Hematopoietic multipotent progenitor cell treated with erythropoietin and hydrocortisone succinate and interleukin-3 and kit ligand, for 4 days (in vitro differentiated cells): ENCODE measurements around the gene REEP2.
A peak's percentile ranks its signal among the peaks of the same experiment; 100 is the strongest.
"Not testable (repeated sequence)": the region's sequence is repeated elsewhere in the genome, so short reads cannot be mapped to it uniquely, and the experiment has no call there.

Source experiments
- DNase-seq: peaks from one replicate; pipeline ENCODE4 v3.0.0-alpha.2; 2015

Gene REEP2, protein sequence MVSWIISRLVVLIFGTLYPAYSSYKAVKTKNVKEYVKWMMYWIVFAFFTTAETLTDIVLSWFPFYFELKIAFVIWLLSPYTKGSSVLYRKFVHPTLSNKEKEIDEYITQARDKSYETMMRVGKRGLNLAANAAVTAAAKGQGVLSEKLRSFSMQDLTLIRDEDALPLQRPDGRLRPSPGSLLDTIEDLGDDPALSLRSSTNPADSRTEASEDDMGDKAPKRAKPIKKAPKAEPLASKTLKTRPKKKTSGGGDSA

DNA sequence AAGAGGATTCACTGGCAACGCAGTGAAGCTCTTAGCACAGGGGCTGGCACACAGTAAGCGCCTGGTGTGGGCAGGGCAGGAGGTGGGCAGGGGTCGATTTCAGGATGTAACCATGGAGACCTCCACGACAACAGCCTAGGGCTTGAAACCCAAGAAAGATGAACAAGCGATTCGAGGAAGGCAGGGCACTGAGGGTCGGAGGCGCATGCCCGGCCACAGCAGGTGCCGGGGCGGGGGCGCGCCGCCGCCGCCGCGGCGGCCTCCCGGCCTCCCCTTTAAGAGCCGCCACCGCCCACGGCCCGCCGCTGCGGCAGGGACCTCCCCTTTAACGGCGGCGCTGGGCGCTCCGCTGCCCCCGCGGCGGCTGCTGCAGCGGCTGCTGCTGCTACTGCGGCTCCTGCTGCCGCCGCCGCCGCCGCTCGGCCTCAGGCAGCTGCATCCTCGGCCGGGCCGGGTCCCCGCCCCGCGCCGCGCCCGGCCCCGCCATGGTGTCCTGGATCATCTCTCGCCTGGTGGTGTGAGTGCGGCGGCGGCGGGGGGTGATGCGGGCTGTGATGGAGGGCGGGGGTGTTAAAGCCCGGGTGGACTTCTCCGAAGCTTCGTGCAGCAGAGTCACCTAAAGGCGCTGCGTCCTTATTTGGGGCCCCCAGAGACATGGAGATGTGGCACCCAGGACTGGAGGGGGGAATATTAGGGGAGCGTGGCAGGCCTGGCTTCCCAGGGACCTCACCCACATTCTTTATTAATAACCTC is at the start of gene REEP2:
TSS of gene REEP2 (plus strand) at position 334 of the 753 bp plus-strand sequence. CDS start at position 486, 152 bp downstream.
- DNase-seq = peak; percentile 78

DNA sequence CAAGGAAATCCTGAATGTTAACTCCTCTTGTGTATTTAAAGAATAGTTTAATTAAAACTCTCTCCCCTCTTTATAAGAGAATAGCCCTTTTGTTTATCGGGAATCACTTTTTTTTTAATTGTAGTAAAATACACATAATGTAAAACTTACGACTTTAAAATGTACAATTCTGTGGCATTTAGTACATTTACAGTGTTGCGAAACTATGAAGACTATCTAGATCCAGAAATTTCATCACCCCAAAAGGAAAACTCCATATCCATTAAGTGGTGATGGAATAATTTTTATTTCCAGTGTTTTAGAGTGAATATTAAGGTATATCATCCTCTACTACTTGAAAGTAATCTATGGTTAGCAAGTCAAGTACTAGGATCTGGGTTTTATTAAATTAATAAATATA is 49.5 kb upstream of the REEP2 start:
- no peak for DNase-seq

DNA sequence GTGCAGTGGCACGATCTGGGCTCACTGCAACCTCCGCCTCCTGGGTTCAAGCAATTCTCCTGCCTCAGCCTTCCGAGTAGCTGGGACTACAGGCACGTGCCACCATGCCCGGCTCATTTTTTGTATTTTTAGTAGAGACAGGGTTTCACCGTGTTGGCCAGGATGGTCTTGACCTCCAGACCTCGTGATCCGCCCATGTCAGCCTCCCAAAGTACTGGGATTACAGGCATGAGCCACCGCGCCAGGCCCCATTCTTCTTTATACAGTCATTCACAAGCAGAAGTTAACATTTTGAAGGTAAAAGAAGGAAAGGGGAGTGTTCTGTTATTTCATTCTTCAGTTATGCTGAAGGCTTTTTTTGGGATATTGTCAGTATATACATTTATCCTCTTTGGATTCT is 48.9 kb upstream of the REEP2 start:
- not testable (repeated sequence) for DNase-seq

DNA sequence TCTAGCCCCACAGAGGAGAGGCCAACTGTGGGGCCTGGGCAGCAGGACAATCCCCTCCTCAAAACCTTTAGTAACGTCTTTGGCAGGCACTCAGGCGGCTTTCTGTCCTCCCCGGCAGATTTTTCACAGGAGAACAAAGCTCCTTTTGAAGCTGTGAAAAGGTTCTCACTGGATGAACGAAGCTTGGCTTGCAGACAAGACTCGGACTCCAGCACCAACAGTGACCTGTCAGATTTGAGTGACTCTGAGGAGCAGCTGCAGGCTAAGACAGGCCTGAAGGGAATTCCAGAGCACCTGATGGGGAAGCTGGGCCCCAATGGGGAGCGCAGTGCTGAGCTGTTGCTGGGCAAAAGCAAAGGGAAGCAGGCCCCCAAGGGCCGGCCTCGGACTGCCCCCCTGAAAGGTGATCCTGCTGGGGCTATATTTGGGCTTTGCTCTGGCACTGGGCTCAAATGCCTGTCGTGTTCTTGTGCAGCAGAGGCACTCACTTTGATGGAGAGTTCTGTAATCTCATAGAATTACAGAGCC is 46.9 kb upstream of the REEP2 start:
- no peak for DNase-seq

DNA sequence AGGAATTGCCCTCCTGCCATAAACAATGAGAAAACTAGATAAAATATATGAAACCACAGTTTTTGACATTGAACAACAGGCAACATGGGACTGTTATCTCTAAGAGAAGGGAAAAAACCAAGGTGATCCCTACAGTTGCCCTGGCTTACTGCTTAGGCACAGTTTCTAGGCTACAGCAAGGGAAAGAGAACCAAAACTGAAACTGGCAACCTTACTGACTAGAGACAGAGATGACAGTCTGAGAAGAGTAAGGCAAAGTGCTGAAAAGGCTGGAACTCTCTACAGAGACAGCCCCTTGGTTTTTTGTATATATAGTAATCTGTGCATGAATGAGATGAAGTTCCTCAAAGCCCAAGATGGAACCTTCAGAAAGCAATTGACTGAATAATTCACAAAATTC is 36.2 kb upstream of the REEP2 start:
- no peak for DNase-seq

DNA sequence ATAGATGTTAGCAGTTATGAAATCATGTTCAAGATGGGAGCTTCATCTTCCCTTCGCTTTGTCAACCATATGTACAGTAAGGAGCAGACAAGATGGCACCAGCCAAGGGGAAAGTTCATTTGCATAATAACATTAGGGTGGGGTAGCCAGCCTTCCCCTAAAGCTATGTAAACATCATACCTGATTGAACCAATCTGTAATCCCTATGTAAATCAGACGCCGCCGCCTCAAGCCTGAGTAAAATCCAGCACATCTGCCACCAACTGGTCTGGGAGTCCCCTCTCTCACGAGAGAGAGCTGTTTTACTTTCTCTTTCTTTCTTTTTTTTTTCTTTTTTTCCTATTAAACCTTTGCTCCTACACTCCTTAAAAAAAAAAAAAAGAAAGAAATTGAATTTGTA is 30.8 kb upstream of the REEP2 start:
- no peak for DNase-seq

DNA sequence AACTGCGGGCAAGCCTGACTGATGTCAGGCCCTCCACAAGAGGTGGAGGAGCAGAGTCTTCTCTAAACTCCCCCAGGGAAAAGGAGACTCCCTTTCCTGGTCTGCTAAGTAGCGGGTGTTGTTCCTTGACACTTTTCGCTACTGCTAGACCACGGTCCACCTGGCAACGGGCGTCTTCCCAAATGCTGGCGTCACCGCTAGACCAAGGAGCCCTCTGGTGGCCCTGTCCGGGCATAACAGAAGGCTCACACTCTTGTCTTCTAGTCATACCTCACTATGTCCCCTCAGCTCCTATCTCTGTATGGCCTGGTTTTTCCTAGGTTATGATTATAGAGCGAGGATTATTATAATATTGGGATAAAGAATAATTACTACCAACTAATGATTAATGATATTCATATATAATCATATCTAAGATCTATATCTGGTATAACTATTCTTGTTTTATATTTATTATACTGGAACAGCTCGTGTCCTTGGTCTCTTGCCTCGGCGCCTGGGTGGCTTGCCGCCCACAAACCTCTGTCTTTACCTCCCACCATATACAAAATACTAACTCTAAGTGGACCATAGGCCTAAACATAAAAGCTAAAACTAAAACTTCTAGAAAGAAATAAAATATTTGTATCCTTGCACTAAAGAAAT is 27.7 kb upstream of the REEP2 start:
- peak; percentile 59 for DNase-seq

DNA sequence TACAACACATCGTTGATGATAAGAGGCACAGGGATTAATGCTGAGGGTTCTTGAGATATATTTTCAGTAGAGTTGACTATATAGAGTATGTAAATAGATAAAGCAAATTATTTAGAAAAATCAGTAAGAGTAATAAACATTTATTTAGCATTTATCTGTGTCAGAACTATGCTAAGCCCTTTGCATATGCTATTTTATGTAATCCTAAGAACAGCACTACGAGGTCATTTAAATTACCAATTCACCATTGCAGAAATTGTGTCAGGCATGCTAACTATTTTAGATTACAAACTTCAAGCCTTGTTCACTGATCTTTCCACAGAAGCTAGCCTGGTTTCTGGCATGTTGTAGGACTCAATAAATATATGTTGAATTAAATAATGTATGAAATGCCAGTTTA is 20.4 kb upstream of the REEP2 start:
- no peak for DNase-seq

DNA sequence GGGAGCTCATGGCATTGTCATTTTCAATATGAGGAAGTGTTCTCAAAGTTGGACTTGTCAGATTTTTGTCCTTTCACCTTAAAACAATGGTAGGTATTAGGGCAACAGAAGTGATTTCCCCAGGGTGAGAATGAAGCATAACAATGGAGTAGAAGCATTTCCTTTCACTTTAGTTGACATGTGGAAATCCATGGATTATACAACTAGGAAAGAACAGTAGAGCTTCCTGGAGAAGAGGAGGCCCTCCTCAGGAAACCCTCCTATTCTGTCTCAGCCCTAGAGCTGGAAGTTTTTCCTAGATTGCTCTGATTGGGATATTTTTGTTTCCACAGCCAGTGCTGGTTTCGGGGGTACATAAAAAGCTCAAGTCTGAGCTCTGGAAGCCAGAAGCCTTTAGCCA is 13.8 kb upstream of the REEP2 start:
- DNase-seq = no peak

DNA sequence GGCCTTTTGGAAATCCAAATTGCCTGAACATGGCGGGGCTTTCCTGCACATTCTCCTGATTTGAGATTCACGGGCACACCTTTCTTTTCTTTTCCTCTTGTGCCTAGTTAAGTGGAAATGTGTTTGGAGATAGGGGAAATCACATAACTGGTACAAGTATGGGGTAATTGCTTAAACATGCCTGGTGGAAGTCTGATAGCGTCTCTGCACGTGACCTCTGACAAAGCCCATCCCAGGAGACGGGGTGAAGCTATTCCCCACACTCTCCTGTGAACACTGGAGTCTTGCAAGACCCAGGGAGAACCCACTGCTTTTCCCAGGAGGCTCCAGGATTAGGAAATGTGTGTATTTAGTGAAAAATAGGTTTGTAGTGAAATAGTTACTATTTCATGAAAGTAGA is 2.9 kb upstream of the REEP2 start:
- no peak for DNase-seq

DNA sequence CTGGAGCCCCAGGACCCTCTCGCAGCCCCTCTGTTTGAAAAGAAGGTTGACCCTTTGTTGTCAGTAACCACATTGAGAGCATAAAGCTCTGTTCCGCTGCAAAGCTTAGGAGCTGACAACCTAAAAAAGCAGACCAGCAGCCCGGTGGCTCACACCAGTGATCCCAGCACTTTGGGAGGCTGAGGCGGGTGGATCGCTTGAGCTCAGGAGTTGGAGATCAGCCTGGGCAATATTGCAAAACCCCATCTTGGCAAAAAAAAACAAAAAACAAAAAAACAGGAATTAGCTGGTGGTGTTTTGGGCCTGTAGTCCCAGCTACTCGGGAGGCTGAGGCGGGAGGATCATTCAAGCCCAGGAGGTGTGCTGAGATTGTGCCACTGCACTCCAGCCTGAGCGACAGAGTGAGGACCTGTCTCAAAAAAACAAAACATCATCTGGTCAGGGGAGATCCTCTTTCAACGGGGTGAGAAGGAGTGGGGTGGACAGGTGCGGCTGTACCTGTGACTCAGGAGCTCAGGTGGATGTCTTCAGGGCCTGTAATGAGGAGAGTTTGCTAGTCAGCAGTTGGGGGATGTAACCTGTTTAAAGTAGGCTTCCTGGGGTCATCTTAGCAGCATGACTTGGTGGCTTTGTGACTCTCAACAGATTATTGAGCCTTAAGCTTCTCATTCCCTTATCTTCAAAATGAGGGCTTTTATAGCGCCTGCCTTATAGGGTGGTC is 694 bp upstream of the REEP2 start:
- DNase-seq = no peak

DNA sequence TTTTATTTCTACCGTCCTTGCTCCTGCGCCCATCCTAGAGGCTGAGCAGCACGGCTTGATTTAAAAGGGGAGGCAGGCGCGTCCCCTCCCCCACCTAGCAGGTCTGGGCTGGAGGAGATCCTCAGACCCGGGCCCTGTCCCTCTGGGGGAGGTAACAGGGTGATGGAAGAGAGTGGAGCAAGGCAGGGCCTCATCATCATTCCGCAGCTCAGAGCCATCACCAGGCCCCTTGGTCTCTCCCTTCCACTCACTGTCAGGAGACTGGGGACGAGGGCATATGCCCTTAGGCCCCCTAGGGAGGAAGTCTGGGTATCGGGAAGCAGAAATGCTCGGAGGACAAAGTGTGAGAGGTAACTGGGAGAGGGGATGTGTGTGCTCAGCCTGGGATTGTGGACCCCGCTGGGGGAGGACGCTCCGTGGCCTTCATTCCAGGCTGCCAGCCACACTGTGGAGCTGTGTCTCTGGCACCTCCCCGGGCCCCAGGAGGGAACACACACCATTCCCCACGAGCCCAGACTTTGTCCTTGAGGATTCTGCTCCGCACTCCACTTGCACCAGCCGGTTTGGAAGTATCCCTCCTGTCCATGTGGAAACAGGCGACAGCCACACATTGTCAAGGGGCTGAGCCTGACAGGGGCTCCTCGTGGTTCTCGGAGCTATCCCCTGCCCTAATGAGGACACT is 761 bp downstream of the REEP2 start:
- no peak for DNase-seq

DNA sequence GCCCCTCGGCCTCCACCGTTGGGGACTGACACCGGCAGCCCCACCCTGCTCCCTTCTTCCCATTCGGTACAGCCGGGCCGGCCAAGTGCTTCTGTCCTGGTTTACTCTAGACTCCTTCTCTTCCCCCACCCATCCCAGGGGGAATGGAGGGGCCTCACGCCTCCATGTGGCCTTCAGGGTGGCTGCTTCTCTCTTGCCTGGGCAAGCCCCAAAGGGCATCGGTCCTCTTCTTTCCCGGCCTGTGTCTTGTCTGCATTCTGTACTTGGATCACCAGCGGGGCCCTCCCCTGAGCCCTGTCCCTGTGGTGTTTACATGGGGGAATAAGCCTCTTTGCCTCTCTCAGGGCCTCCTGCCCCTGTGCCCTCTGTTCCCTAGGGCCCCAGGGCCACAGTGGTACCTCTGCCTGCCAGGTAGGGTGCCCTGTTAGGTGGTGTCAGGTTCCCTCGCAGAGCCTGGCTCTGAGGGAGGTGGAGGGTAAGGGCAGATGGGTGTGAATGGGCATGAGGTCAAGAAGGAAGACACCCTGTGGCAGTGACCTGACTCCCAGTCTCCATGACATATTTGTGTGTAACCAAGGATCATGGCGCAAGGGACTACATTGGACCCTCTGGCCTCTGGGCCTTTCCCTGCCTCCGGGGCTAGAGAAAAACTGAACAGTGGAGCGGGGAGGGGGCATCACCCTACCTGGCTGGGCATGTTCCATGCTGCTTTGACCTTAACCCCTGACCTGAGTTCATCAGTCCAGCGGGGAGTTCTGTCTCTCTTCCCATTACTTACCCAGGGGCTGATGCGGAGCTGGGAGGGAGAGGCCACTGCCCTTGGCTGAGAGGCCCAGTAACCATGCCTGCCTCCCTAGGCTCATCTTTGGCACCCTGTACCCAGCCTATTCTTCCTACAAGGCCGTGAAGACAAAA is 1.6 kb downstream of the REEP2 start:
- no peak for DNase-seq

DNA sequence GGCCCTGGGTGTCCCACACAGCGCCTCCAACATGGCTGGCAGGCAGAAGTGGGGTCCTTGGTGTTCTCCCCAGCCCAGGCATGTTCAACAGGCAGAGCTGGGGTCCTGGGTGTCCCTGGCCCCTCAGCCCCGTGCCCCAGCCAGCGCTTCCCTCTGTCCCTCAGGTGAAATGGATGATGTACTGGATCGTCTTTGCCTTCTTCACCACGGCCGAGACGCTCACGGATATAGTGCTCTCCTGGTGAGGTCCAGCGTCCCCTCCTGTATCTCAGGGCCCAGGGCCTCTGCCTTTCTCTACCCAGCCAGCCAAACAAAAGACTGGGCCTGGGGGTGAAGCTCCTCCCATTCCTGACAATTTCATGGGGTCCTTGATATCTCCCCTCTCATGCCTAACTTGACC is 2.4 kb downstream of the REEP2 start:
- no peak for DNase-seq

DNA sequence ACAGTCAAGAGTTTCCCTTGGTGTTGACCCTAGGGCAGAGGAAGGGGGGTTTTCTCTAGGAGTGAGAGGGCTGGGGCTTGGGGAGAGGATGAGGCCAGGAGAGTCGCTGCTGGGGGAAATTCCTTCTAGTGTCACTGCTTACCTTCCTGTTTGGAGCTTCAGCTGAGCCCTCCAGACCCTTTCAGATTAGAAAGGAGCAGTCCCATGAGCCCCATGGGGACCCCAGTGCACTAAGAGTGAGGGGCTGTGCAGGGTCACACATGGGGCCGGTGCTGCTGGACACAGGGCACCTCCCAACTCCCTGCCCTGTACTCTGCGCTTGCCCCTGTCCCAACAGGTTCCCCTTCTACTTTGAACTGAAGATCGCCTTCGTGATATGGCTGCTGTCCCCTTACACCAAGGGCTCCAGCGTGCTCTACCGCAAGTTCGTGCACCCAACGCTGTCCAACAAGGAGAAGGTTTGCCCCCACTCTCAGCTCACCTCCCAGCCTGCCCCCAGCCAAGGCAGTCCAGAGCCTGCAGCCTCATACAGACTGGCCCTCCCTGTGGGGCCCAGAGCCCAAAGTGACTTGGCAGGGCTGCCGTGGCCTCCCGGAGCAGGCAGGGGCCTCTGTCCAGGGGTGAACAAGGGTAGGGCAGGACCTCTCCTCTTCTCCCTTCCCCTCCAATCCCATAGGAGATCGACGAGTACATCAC is 5.4 kb downstream of the REEP2 start:
- DNase-seq = no peak

DNA sequence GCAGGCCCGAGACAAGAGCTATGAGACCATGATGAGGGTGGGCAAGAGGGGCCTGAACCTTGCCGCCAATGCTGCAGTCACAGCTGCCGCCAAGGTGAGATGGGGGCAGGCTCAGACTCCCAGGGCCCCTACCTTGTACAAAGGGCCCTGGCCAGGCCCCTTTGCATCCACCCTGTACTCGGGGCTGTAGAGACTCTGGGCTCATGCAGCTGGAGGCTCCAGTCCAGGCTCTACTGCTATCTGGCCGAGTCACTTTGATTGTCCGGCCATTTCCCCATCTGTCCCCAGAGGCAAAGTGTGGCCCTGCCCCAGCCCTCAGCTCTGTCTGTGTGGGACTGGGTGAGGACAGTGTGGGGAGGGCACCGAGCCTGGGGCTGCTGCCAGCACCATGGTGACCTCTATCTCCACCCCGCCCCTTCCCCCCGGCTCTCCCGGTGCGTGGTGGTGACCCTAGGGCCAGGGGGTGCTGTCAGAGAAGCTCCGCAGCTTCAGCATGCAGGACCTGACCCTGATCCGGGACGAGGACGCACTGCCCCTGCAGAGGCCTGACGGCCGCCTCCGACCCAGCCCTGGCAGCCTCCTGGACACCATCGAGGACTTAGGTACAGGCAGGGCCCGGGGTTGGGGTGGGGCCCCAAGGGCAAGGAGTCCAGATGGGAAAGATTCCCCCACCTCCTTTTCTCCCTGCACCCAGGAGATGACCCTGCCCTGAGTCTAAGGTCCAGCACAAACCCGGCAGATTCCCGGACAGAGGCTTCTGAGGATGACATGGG is 6.1 kb downstream of the REEP2 start:
- DNase-seq = no peak

DNA sequence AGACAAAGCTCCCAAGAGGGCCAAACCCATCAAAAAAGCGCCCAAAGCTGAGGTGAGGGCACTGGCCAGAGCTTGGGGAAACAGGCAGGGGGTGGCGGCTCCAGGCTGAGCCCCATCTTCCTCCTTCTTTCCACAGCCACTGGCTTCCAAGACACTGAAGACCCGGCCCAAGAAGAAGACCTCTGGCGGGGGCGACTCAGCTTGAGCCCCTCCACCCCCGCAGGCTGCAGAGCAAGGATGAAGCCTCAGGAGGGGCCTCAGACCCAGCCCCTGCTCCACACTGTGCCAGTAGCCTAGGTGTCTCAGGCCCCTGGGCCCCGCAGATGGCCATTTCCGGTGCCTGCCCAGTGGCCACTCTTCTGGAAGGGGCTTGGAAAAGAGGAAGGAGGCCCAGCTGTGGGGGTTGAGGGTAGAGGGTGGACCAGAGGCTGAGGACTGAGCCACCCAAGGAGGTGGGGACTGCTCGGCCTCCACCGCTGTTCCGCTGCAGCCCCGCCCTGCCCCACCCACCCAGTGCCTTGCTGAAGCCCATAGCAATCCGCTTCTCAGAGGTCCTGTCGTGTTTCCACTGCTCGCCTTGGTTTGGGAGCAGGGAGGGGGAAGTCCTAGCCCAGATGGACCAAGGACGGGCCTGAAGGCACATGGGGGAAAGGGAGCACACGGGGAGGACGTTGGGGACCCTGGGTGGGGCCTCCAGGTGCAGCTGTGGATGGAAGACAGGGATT is 6.9 kb downstream of the REEP2 start:
- DNase-seq = peak; percentile 52

DNA sequence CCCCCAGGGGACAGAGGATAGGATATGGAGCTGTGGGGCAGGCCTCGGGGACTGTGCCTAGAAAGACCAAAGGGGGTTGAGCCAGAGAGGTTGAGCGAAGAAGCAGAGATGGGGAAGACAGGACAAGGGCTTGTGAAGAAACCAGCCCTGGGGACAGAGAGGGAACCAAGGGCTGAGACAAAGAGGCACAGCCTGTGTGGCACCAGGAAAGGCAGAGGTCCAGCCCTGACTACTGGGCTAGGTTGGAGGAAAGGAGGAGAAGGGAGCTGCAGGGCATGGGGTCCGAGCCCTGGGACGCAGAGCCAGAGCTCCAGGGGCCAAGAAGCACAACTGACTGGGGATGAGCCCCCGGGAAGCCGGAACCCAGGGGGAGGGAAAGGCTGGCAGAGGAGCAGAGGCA is 9.2 kb downstream of the REEP2 start:
- no peak for DNase-seq
